ENCODE results near the gene MATN3.

GRCh38 chr2:20052229-20052851 is 39.9 kb upstream of the MATN3 start:
- TF ChIP-seq CTCF (IDR thresholded peaks at IDR 0.05; ENCODE audit: control extremely low read depth in 1 of 3, insufficient read depth in 1 of 3, low read depth in 1 of 3, low read length in 3 of 3) (no peak), ZNF274 (IDR thresholded peaks at IDR 0.05; ENCODE audit: borderline replicate concordance, extremely low read depth, low read length) (no peak), POLR2A (IDR thresholded peaks at IDR 0.05; ENCODE audit: control extremely low read depth in 1 of 2, low read depth in 2 of 2, low read length in 2 of 2) (no peak), EP300 (IDR thresholded peaks at IDR 0.05; ENCODE audit: borderline replicate concordance in 1 of 2, low read depth in 2 of 2, low read length in 2 of 2) (no peak), RBBP5 (IDR thresholded peaks at IDR 0.05; ENCODE audit: borderline replicate concordance, low read depth, low read length) (no peak), YY1 (IDR thresholded peaks at IDR 0.05; ENCODE audit: low read depth, low read length) (no peak), BACH1 (IDR thresholded peaks at IDR 0.05; ENCODE audit: low read length) (no peak), TAF1 (IDR thresholded peaks at IDR 0.05; ENCODE audit: low read depth, low read length) (no peak), POLR2AphosphoS5 (IDR thresholded peaks at IDR 0.05; ENCODE audit: low read depth, low read length) (no peak), KDM5A (IDR thresholded peaks at IDR 0.05; ENCODE audit: low read length) (0 out of 2 replicates have a peak, but pooled peaks have one; percentile 12), CBX8 (IDR thresholded peaks at IDR 0.05; ENCODE audit: borderline replicate concordance, low read depth, low read length) (no peak)

All from H1 (cell line).